ENCODE results near the gene RFX4.

The RFX4 gene

DNA sequence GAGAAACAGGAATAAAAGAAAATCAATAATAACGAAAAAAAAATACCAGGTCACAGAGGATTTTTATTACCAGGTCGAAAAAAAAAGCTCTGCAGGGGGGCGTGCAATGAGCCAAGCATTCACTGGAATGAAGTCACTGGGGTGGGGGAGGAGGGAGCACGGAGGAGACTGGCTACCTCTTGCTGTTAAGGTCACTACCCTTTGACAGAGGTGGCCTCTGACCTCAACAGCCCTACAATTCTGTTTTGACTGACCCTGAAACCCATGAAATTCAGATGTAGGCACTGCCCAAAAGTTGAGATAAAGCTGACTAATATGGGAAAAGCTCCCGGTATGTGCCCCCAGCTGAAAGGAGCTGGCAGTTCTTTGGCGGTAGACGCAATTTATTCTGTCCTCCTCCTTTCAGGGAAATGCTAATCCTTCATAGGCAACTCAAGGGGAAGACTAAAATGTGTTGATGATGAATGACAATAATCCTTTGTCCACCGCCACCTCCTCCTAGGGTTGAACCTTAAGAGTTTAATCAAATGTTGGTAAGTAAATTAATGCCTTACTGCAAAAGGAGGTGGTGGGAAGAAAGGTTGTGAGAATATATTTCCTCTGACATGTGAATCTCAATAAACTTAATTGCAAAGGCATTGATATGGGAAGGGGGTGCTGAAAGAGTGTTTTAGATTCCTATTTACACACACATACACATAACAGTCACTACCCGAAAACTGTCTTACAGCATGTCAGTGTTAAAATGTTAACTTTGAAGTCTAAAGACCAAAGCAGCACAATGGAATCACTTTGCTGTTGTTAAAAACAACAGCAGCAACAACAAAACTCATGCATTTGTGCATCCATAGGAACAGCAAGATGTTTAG, 185.4 kb downstream of the RFX4 start:
- DNase-seq, result no peak

DNA sequence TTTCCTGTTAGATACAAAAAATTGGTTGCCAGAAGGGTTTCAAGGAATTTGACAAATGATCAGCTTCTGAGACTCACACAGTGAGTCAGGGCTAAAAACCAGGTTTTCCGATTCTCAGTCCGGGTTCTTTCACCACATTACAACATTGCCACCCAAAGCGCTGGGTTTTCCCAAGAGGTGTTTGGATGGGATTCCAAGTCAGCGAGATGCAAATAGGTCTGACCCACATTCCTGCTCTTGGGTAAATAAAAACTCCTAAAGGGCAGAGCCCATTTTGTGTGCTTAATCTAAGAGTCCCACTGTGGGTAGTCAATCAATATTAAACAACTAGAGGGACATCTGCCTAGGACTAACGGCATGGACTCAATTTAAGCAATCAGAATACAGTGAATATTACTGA, 186.3 kb downstream of the RFX4 start:
- no peak for DNase-seq

DNA sequence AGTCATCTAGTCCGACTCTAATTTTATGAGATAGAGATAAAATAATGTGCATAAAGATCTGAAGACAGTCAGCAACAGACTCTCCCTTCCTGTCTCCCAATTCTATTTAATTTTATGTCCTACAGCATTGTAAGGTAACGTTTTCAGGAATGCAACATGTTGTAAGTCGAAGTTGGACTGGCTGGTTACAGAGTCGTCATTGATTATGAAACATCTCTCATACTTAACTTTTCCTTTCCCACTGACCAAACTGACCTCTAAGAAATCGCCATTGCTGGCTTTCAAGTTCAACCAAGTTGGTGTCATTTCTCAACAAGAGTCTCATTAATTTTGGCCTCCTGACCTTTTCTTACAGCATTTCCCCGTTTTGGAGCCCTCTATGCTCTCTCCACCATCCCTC, 186.7 kb downstream of the RFX4 start:
- no peak for DNase-seq

DNA sequence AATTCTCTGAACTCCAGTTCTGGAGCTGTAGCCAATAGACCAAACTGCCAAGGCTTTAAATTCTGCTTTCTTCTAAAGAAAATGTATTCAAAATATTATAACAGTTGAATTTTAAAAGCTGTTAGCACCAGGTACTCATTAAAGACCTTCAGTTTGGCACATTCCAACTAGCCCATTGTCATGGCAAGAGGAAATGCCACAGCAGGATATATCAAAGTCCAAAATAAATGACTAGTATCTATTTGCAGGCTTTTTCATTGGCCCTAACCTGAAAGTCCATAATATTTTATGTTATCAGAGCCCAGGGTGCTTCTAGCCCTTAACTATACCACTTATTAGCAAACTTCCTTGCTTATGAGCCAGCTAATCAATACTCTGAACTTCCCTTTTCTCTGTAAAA, 188.6 kb downstream of the RFX4 start:
- DNase-seq, result no peak

DNA sequence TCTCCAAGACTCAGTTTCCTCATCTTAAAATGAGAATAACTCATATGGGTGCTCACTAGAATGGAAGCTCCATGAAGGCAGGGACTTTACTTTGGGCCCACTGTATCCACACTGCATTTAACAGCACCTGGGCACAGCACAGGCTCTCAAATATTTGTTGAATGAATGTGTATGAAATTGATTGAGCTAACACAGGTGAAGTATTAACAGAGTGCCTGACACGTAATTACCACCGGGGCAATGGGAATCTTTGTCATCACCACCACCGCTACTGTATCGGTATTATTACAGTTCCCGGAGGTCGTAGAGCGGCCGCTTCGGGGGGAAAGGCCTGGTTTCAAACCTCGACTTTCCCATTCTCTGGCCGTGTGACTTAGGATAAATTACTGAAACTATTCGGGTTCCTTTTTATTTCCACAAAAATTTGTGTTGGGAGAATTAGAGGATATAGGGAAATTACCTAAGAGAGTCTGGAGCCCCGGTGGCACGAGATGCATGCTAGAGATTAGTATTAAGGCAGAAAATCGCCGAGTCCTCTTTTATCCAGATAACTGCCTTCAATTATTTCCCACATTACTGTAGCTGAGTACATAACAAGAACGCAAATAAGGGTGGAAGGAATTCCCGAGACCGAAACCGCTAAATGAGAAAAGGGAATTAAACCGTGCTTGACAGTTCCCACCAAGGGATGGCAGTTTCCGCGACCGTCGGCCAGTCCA, 190.6 kb downstream of the RFX4 start:
- no peak for DNase-seq

DNA sequence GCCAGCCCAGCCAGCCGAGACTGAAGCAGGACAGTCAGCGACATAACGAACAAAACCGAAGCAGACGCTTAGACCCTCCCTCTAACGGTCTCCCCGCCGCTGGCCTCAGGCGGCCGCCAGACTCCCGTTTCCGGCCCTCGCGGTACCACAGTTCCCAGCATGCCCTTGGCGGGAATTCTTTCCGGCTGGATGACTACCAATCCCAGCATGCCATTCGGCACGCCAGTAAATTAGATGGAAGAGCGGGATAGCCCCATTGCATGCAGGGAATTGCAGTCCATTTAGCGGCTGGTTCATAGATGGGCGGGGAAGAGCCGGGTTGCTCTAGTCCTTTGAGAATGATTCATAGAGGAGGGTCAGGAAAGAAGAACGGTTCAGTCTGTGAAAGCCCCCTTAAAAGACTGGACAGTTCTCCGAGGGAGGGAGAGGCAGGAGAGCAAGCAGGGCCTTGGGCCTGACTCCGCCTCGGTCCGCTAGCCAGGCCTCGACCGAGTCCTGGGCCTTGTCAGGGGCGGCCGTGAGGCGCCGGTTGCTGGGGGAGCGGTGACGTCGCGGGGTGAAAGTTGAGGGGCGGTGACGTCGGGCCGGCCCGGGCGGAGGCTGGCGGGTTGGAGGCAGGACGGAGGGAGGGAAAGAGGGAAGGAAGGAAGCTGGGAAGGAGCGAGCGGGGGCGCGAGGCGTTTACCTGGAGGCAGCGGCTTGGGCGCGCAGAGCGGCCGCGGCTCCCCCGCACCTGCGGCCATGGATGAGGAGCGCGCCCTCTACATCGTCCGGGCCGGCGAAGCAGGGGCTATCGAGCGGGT, 191.4 kb downstream of the RFX4 start, which contains the start of gene RIC8B:
Gene RIC8B, plus strand, starts transcription at position 678 of the 803 bp plus-strand sequence. Its CDS starts 64 bp downstream, at position 742.
- DNase-seq, result peak; percentile 99

DNA sequence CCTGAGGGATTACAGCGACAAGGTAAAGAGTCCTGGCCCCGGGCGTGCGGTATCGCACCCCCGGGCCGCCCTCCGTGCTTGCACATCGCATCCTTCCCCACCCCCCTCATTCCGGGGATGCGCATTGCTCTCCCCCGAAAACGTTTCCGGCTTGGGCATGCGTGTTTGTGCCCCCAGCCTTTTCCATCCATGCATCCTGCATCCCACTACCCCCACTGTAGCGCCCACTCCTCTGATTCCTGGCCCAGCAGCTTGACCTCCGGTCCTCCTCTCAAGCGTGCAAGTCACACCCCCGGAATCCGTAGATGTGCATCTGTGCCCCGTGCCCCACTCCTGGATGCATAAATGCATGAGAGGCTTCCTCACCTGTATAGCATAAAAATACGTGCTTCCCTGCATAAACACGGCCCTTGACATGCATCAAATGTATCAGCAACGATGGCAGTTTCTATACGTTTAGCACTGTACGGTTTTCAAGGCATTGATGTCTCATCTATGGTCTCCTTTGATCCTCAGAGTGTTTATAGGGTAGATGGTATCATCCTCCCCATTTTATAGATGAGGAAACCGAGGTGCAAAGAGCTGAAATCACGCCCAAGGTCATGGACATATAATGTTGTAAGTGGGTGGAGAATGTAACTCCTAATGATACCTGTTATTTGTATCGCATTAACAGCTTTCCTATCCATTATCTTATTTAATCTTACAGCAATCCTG, 192.2 kb downstream of the RFX4 start:
- no peak for DNase-seq

DNA sequence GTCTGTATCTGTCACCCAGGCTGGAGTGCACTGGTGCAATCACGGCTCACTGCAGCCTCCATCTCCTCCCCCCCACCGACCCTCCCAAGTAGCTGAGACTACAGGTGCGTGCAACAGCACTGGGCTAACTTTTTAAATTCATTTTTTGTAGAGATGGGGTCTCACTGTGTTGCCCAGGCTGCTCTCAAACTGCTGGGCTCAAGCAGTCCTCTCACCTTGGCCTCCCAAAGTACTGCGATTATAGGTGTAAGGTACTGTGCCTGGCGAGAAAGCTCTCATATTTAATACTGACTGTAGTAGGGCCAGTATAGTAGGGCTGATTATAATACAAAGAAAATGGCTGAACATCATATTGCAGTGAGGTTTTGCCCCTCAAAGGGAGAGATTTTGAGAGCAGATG, 194.1 kb downstream of the RFX4 start:
- no peak for DNase-seq

DNA sequence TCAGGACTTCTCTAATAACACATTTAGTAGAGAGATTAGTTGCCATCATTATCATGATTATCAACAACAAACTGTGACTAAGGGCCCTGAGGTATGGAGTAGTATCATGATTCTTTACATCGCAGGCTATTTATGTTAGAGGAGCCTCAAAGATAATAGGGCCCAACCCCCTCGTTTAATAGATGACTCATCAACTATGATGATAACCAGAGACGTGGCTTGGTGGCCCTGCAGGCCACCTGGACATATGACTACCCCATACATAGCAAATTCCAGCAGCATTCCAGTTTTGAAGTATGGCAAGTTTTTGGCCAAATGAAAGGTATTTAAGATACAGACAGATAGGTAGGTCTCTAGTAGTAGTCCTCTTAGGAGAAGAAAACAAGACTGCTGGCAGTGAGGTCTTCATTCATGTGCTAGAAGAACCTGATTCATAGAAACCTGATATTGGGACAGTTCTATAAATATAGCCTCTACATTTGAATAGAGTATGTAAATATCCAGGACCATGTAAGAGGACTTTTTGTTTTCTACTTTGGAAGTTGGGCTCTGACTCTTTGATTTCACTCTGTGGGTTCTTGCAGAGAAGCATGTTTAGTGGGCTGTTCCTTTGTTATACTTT, 197.3 kb downstream of the RFX4 start:
- peak; percentile 57 for DNase-seq

DNA sequence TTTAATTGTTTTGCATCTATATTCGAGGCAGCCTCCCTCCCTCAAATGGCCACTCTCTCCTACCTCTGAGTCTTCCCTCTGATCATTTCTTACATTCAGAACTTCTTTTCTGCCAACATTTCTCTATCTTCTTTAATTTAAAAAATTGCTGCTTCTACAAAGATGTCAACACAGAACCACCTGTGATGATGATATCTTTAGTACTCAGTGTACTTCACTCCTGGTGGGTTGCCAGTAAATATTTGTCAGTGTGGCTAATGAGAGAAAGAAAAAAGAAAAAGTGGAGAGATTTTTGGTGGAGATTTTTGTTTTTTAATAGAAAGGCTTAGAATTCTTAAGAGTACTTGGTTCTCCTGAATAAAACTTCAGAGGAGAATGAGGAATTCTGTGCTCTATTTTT, 199.8 kb downstream of the RFX4 start:
- no peak for DNase-seq

DNA sequence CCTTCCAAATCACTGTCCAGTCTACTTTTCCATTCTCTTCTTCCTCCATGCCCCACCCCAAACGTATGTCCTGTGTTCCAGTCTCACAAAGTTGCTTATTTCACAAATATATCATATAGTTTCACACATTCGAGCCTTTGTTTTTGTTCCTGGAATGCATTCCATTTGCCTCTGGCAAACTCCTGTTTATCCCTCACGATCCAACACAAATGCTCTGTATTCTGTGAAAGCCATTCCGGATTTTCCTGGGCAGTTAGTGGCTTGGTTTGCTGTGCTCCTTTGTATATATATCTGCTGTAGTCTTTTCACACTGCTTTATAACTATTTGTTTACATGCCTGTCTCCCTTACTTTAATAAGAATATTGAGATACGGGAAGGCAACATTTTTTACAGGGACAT, 200.7 kb downstream of the RFX4 start:
- no peak for DNase-seq

DNA sequence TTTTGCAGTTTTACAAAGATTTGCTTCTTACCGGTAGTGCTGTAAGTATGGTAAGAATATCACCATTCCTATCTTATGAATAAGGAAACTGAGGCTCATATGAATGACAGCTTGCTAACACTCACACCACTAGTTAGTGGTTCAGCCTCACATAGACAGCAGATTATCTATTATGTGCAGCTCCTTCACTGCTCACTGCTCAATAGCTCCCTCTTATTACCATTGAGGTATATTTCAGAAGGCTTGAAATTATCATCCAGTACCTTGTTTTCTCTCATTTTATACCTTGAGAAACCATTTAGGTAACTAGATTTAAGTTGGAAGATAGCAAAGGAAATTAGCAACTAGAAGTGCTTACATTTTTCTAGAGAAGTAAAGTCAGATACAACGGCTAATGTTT, 207.2 kb downstream of the RFX4 start:
- DNase-seq, result no peak

DNA sequence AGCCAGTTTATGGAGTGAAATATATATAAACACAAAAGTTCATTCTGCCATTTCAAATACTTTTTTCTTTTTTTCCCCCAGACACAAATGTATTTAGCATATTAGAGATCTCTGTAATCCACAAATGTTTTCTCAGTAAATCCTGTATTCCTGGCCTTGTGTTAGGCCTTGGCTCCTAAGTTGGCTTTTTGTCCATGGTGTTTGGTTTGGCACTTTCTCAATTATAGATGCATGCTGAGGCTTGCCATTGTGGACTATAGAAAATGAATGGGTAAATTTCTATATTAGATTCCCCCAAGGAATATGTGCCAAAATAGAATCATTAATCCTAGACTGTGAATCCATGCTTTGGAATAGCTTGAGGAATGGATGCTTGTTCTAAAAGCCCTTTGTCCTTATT, 208.7 kb downstream of the RFX4 start:
- no peak for DNase-seq

DNA sequence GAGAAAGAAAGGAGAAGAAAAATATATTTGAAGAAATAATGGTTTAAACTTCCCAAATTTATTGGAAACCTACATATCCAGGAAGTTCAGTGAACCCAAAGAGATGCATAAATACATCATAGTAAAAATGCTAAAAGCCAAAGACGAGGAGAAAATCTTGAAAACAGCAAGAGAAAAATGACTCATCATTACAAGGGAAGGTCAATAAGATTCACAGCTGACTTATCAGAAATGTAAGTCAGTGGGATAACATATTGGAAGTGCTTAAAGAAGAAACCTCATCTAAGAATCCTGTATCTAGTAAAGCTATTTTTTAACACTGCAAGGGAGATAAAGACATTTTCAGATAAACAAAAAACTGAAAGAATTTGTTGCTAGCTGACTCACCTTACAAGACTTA, 211.6 kb downstream of the RFX4 start:
- no peak for DNase-seq

DNA sequence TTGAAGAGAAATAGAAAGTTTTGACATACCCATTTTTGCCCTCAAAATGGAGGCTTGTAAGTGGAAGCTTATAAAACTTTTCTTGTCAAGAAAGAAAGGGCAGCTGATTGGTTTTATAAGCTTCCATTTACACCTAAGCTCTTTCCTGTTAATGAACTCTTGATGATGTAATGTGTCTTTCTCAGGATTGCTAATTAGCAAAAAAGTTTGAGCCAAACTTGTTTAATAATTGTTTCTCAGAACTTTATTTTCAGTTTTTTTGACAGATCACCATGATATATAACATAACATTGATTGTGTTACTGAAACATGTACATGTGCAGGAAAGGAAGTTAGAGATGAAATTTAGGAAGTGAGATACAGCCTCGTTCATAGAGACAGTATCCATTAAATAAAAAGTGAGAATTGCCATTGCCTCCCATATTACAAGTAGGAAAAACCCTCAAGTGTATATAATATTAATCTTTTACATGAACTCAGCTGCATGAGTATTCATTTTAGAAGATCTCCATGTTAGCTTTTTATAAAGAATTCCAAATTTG, 218.4 kb downstream of the RFX4 start:
- no peak for DNase-seq

DNA sequence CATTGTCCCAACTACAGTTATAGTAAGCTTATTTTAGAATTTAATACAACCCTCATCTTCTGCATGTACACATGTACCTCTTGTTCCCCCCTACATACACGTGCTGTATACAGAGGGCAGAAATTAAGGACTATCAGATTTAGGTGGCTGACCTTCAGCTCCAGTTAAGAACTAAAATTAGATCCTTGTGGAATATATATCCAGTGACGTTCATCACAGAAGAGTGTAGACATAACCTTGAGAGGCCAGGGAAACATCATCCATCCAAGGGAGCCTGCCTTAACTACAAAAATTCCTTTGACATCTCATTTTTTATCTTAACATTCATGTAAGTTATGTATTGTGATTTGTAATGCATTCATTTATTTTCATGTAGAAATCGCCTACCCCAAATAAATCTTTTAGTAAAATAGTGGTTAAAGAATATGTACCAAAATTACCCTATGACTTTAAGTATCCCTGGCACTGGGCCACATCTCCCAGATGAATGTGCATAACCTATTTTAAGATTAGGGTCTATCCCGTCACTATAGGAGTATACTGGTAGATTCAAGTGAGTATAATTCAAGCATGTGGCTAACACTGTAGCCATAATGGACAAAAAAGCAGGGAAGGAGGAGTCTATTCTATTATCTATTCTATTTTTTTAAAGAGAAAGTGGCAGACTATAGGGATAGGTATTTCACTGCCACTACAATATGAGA, 219.2 kb downstream of the RFX4 start:
- DNase-seq, result no peak

DNA sequence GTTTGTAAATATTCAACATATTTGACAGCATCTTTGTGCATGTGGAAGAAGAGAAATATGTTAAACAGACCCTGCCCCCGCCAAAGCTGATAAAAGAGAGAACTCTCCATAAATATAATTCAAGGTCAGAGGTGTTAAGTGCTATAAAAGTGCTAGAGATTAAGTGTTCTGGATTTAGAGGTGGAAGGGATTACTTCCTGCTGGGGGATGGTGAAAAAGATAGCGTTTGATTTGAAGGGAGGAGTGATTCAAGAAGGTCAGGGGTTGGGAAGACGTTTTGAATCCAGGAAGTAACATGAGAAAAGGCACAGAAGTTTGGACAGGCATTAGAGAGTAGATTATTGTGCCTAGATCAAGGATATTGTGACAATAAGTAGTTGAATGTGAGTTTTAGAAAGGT, 221.9 kb downstream of the RFX4 start:
- DNase-seq, result no peak
